Esophagus muscularis mucosa (tissue), 4 donors: ENCODE measurements around the gene TWSG1. TPM values are rescaled to one million over a fixed set of nuclear protein-coding genes. Genes with fewer than 3 reads are reported as not detected.
"Not testable (repeated sequence)": the region's sequence is repeated elsewhere in the genome, so short reads cannot be mapped to it uniquely, and the experiment has no call there.

ENCODE experiments used
- DNase-seq: peaks from one replicate; pipeline ENCODE4 v3.0.0-alpha.2; 2017; ENCODE audit errors: extremely low spot score
- H3K27ac ChIP-seq, 4 donors: fragments of 200-600 bp; sonication (generic); replicated peaks in 1 of 4; 1 replicate in 3 of 4; 2 replicates in 1 of 4; pipeline ENCODE4 v1.5.1; 2016 to 2019; ENCODE audit warnings: mild to moderate bottlenecking in 1 of 4
- H3K27me3 ChIP-seq, 4 donors: fragments of 200-600 bp; sonication (generic); one replicate each; pipeline versions ENCODE4 v1.5.1 to v1.6.0; 2016 to 2019
- H3K36me3 ChIP-seq, 4 donors: fragments of 200-600 bp; sonication (generic); one replicate each; pipeline ENCODE4 v1.5.1; 2016 to 2019
- H3K4me1 ChIP-seq, 4 donors: fragments of 200-600 bp; sonication (generic); one replicate each; pipeline ENCODE4 v1.5.1; 2016 to 2019
- H3K4me3 ChIP-seq, 4 donors: fragments of 200-600 bp; sonication (generic); 1 replicate in 2 of 4; 2 replicates in 2 of 4; pipeline ENCODE4 v1.5.1; 2016 to 2019; ENCODE audit warnings: mild to moderate bottlenecking in 4 of 4, moderate library complexity in 1 of 4
- H3K9me3 ChIP-seq, 4 donors: fragments of 200-600 bp; sonication (generic); 1 replicate in 3 of 4; 2 replicates in 1 of 4; pipeline ENCODE4 v1.5.1; 2016 to 2019
- EP300 ChIP-seq: sonication (generic); formaldehyde crosslinking; IDR thresholded peaks from one replicate; pipeline ENCODE4 v1.6.1; 2017; ENCODE audit warnings: antibody characterized with exemption
- POLR2A ChIP-seq: fragments of 450-650 bp; IDR thresholded peaks from one replicate; pipeline ENCODE4 v1.6.1; 2017; ENCODE audit warnings: antibody characterized with exemption, moderate library complexity, mild to moderate bottlenecking, low read depth
- POLR2AphosphoS5 ChIP-seq, 2 donors: sonication (generic); formaldehyde crosslinking; IDR thresholded peaks; one replicate each; pipeline ENCODE4 v1.6.1; 2017; ENCODE audit warnings: antibody characterized with exemption in 2 of 2
- WGBS: methylation state at CpG from one replicate; pipeline ENCODE4 v1.1.5; 2018; 5-methylcytosine and 5-hydroxymethylcytosine counted together
- intact Hi-C: fragments of 100-400 bp; cut with DNase I; formaldehyde crosslinking; loops from one replicate; pipeline ENCODE4 v1.15.1; 2023
- total RNA-seq, 4 donors: library from RNA; depleted of rRNA; stranded (reverse); fragments of >200 nt; gene quantifications; one replicate each; pipeline versions ENCODE4 v1.1.0 to v1.2.1, GENCODE V29; 2016
- TF ChIP-seq, protein P1 (sequence below), 3 experiments: fragments of 200-600 bp in 2 of 3; fragments of 450-650 bp in 1 of 3; sonication (generic) in 2 of 3; IDR thresholded peaks; one replicate each; pipeline ENCODE4 v1.5.1; 2017 to 2019; ENCODE audit warnings: antibody characterized with exemption in 3 of 3, mild to moderate bottlenecking in 2 of 3, moderate library complexity in 1 of 3

TWSG1 gene
- total RNA-seq, 4 donors from 2014 or later = 88.1 to 131 (median 101) TPM

- intact Hi-C loops = loop anchor here (5.0 to 10.0 kb wide), 2 partner anchors 112 to 149 kb away; partner anchors contain the start of gene RALBP1
- TF ChIP-seq POLR2A = no peak
- TF ChIP-seq EP300 = no peak
- TF ChIP-seq, protein P1, sequence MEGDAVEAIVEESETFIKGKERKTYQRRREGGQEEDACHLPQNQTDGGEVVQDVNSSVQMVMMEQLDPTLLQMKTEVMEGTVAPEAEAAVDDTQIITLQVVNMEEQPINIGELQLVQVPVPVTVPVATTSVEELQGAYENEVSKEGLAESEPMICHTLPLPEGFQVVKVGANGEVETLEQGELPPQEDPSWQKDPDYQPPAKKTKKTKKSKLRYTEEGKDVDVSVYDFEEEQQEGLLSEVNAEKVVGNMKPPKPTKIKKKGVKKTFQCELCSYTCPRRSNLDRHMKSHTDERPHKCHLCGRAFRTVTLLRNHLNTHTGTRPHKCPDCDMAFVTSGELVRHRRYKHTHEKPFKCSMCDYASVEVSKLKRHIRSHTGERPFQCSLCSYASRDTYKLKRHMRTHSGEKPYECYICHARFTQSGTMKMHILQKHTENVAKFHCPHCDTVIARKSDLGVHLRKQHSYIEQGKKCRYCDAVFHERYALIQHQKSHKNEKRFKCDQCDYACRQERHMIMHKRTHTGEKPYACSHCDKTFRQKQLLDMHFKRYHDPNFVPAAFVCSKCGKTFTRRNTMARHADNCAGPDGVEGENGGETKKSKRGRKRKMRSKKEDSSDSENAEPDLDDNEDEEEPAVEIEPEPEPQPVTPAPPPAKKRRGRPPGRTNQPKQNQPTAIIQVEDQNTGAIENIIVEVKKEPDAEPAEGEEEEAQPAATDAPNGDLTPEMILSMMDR (IDR thresholded peaks at IDR 0.05) = no peak
- TF ChIP-seq POLR2AphosphoS5 (IDR thresholded peaks at IDR 0.05) = no peak
- 92% methylated on average over 7 of the region's 7 CpGs for WGBS
- Histone ChIP-seq H3K27me3 (no peaks in the 10 kb centered on the region), H3K4me1 (peaks cover 0 to 54% (median 40%) of the 10 kb centered on the region in 4 donors), H3K36me3 (peaks cover 0 to 25% (median 13%) of the 10 kb centered on the region in 4 donors), H3K9me3 (no peaks in the 10 kb centered on the region), H3K27ac (peak overlapping the region in 1 of 4 donors; percentile 58), H3K4me3 (no peak overlapping the region)
- no peak for DNase-seq
These were observed 30.8 kb downstream of the TWSG1 start for GRCh38 chr18:9365406-9365805.

DNA sequence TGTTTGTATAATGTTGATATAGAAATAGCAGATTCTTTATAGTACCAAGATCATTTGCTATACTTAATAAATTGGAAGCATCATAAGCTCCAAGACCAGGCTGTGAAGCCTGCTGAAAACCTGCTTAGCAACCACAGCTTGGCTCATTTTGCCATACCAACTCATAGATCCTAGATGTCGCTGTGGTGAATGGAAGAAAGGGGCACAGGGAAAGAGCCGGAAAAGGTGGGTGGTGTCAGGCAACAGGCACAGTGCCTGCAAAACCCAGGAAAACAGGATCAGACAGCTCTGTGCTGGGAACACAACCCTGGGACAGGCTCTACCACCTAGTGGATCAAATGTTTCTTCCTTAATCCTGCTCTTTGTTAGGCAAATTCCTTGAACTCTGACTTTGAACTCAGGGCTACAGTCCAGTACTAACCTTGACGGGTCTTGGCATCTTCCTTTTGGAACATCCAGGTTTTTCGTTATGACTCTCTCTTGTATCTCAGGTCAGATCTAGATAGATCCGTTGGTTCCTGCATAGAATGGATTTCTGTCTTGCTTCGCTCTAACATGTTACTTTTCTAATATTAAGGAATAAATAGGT, 31.6 kb downstream of the TWSG1 start:
- WGBS = 61% methylated on average over 6 of the region's 6 CpGs
- H3K27me3 ChIP-seq = no peaks in the 10 kb centered on the region
- peak overlapping the region in 3 of 4 donors; percentile 28 to 58 (median 33) for H3K27ac ChIP-seq
- peaks cover 0 to 45% (median 35%) of the 10 kb centered on the region in 4 donors for H3K4me1 ChIP-seq
- intact Hi-C loops = loop anchor here (5.0 to 10.0 kb wide), 2 partner anchors 111 to 149 kb away; partner anchors contain the start of gene RALBP1
- no peak overlapping the region for H3K4me3 ChIP-seq
- H3K9me3 ChIP-seq = no peaks in the 10 kb centered on the region
- TF ChIP-seq, protein P1 (IDR thresholded peaks at IDR 0.05) = peak; percentile 24 to 37 (median 24)
- no peak for TF ChIP-seq POLR2A
- no peak for TF ChIP-seq EP300
- TF ChIP-seq POLR2AphosphoS5 (IDR thresholded peaks at IDR 0.05) = peak; percentile 18 to 33
- H3K36me3 ChIP-seq = peaks cover 0 to 25% (median 13%) of the 10 kb centered on the region in 4 donors
- DNase-seq = no peak

- DNase-seq, H3K9me3 ChIP-seq, H3K4me1 ChIP-seq, H3K4me3 ChIP-seq, H3K27me3 ChIP-seq, H3K27ac ChIP-seq, intact Hi-C loops: not testable (repeated sequence)
- WGBS = 97% methylated on average over 1 of the region's 1 CpG
- H3K36me3 ChIP-seq = peaks cover 0 to 25% (median 3%) of the 10 kb centered on the region in 4 donors
These were observed 38.7 kb downstream of the TWSG1 start for GRCh38 chr18:9373254-9373653.

DNA sequence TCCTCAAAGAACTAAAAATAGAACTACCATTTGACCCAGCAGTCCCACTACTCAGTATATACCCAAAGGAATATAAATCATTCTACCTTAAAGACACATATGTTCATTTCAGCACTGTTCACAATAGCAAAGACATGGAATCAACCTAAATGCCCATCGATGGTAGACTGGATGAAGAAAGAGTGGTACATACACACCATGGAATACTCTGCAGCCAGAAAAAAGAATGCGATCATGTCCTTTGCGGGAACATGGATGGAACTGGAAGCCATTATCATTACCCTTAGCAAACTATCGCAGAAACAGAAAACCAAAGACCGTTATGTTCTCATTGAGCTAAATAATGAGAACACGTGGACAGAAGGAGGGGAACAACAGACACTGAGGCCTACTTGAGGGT, 44.5 kb downstream of the TWSG1 start:
- no peak for TF ChIP-seq POLR2AphosphoS5 (IDR thresholded peaks at IDR 0.05)
- no peak for TF ChIP-seq EP300
- TF ChIP-seq, protein P1 (IDR thresholded peaks at IDR 0.05) = no peak
- no peak for TF ChIP-seq POLR2A
- Histone ChIP-seq H3K4me1 (peaks cover 0 to 19% (median 15%) of the 10 kb centered on the region in 4 donors), H3K9me3 (no peaks in the 10 kb centered on the region), H3K36me3 (peaks cover 0 to 14% (median 0%) of the 10 kb centered on the region in 4 donors), H3K4me3 (no peak overlapping the region), H3K27ac (no peak overlapping the region), H3K27me3 (no peaks in the 10 kb centered on the region)
- intact Hi-C loops = no loop called here
- WGBS = over 99% methylated on average over 6 of the region's 6 CpGs
- DNase-seq = no peak

GRCh38 chr18:9380101-9380500, 45.5 kb downstream of the TWSG1 start:
- peaks cover 0 to 14% (median 0%) of the 10 kb centered on the region in 4 donors for H3K36me3 ChIP-seq
- no peaks in the 10 kb centered on the region for H3K9me3 ChIP-seq
- intact Hi-C loops = no loop called here
- 37% methylated on average over 2 of the region's 2 CpGs for WGBS
- no peaks in the 10 kb centered on the region for H3K27me3 ChIP-seq
- H3K4me1 ChIP-seq = peaks cover 0 to 19% (median 15%) of the 10 kb centered on the region in 4 donors
- H3K4me3 ChIP-seq = no peak overlapping the region
- H3K27ac ChIP-seq = peak overlapping the region; percentile 13 to 65 (median 26)
- DNase-seq = no peak
- TF ChIP-seq EP300 = no peak
- no peak for TF ChIP-seq POLR2AphosphoS5 (IDR thresholded peaks at IDR 0.05)
- TF ChIP-seq POLR2A = no peak
- TF ChIP-seq, protein P1 (IDR thresholded peaks at IDR 0.05) = no peak
